GM12878 (cell line): ENCODE measurements around the gene EIF2B4. TPM values are rescaled to one million over a fixed set of nuclear protein-coding genes. Genes with fewer than 3 reads are reported as not detected.

Experiments used
- ATF2 ChIP-seq: IDR thresholded peaks from 2 replicates; pipeline ENCODE4 v1.6.1; 2012; ENCODE audit warnings: low read length, inconsistent platforms
- BCLAF1 ChIP-seq: fragments of 450-650 bp; IDR thresholded peaks from 2 replicates; pipeline ENCODE4 v1.6.1; 2017; ENCODE audit warnings: antibody characterized with exemption, mild to moderate bottlenecking, moderate library complexity
- EP300 ChIP-seq, 2 experiments: fragments of 150-350 bp in 1 of 2; IDR thresholded peaks; 2 replicates each; pipeline ENCODE4 v1.6.1; 2011 to 2012; ENCODE audit warnings: low read depth in 2 of 2, low read length in 2 of 2, borderline replicate concordance in 1 of 2, improper control_type of control experiment in 1 of 2, inconsistent platforms in 1 of 2; ENCODE audit not compliant: control insufficient read depth in 1 of 2
- EZH2 ChIP-seq: IDR thresholded peaks from 2 replicates; pipeline ENCODE4 v1.6.1; 2012; ENCODE audit warnings: low read depth, mild to moderate bottlenecking, control low read depth, inconsistent platforms, low read length, borderline replicate concordance; ENCODE audit not compliant: control insufficient read depth
- GABPA ChIP-seq: IDR thresholded peaks from 2 replicates; pipeline ENCODE4 v1.6.1; 2014; ENCODE audit warnings: antibody characterized with exemption, low read depth, mild to moderate bottlenecking, inconsistent platforms
- LARP7 ChIP-seq: fragments of 450-650 bp; IDR thresholded peaks from 2 replicates; pipeline ENCODE4 v1.6.1; 2017; ENCODE audit warnings: mild to moderate bottlenecking
- MXI1 ChIP-seq: fragments of 150-350 bp; IDR thresholded peaks from 2 replicates; pipeline ENCODE4 v1.6.1; 2011; ENCODE audit warnings: low read depth, mild to moderate bottlenecking, inconsistent platforms, low read length, improper control_type of control experiment
- NFYB ChIP-seq: IDR thresholded peaks from 2 replicates; pipeline ENCODE4 v1.6.1; 2011; ENCODE audit warnings: low read depth, mild to moderate bottlenecking, low read length, improper control_type of control experiment, moderate library complexity; ENCODE audit not compliant: insufficient read depth
- PML ChIP-seq: IDR thresholded peaks from 2 replicates; pipeline ENCODE4 v1.6.1; 2012; ENCODE audit warnings: low read length, inconsistent platforms
- POLR2A ChIP-seq: IDR thresholded peaks from 2 replicates; pipeline ENCODE4 v1.6.1; 2011; ENCODE audit warnings: low read depth, mild to moderate bottlenecking, low read length
- POU2F2 ChIP-seq: IDR thresholded peaks from 3 replicates; pipeline ENCODE4 v1.6.1; 2011; ENCODE audit warnings: low read depth, mild to moderate bottlenecking, low read length, borderline replicate concordance
- SIN3A ChIP-seq: IDR thresholded peaks from 2 replicates; pipeline ENCODE4 v1.6.1; 2012; ENCODE audit warnings: low read depth, low read length, improper control_type of control experiment
- SKIL ChIP-seq: fragments of 450-650 bp; IDR thresholded peaks from 2 replicates; pipeline ENCODE4 v1.6.1; 2017; ENCODE audit warnings: mild to moderate bottlenecking, low read depth, inconsistent platforms; ENCODE audit not compliant: poor library complexity, severe bottlenecking
- SREBF1 ChIP-seq: IDR thresholded peaks from 2 replicates; pipeline ENCODE4 v1.6.1; 2012; ENCODE audit warnings: mild to moderate bottlenecking, low read length
- TAF1 ChIP-seq: IDR thresholded peaks from 2 replicates; pipeline ENCODE4 v1.6.1; 2011; ENCODE audit warnings: mild to moderate bottlenecking, low read depth, low read length, borderline replicate concordance
- TBL1XR1 ChIP-seq: IDR thresholded peaks from 2 replicates; pipeline ENCODE4 v1.6.1; 2012; ENCODE audit warnings: low read depth, low read length, improper control_type of control experiment
- YY1 ChIP-seq: IDR thresholded peaks from 2 replicates; pipeline ENCODE4 v1.6.1; 2011; ENCODE audit warnings: low read depth, mild to moderate bottlenecking, low read length
- ZBTB40 ChIP-seq: fragments of 450-650 bp; IDR thresholded peaks from 2 replicates; pipeline ENCODE4 v1.6.1; 2016; ENCODE audit warnings: mild to moderate bottlenecking, moderate library complexity, borderline replicate concordance
- polyA plus RNA-seq, 11 experiments: library from polyadenylated mRNA; depleted of rRNA in 4 of 11; unstranded in 6 of 11; stranded (reverse) in 5 of 11; fragments of >200 nt; fragmentation: Nextera tagmentation in 4 of 11; fragmentation: Illumina TruSeq in 1 of 11; extraction: Ambion mirVana in 4 of 11; extraction: Trizol in 1 of 11; gene quantifications; 1 replicate in 1 of 11; 2 replicates in 10 of 11; pipeline versions ENCODE4 v1.2.1 to v1.2.3, GENCODE V29; 2011 to 2016; ENCODE audit warnings: inconsistent platforms in 2 of 11, missing spikeins in 2 of 11, low read depth in 1 of 11
- total RNA-seq, 4 experiments: library from RNA; depleted of rRNA in 3 of 4; stranded (reverse); fragments of >200 nt in 3 of 4; fragmentation: Illumina TruSeq in 1 of 4; extraction: Trizol in 1 of 4; gene quantifications; 2 replicates each; pipeline versions ENCODE4 v1.2.1 to v1.2.3, GENCODE V29; 2013 to 2021

Gene EIF2B4
- total and polyA plus RNA-seq, 10 of the 15 experiments (the other 5 are each of a cell fraction or from before 2014, with no cell fraction given) = 13.4 to 53.9 (median 27.5) TPM

GRCh38 chr2:27380626-27381545 lies 10.7 kb upstream of the EIF2B4 start, which contains the start of gene ZNF513 (continued):
- TF ChIP-seq TBL1XR1 (peak; percentile 29; the same call in 1 of the 2 replicates), SREBF1 (peak; percentile 86), SKIL (no peak), GABPA (peak; percentile 94), BCLAF1 (peak; percentile 84), POU2F2 (peak; percentile 55; the same call in 1 of the 3 replicates), MXI1 (peak; percentile 52; the same call in 1 of the 2 replicates), ZBTB40 (peak; percentile 93), NFYB (peak; percentile 93), TAF1 (peak; percentile 48; the same call in 1 of the 2 replicates), YY1 (peak; percentile 89), SIN3A (0 out of 2 replicates have a peak, but pooled peaks have one; percentile 62), POLR2A (peak; percentile 91), LARP7 (peak; percentile 85), PML (no peak), ATF2 (no peak), EP300 (IDR thresholded peaks at IDR 0.05; ENCODE audit: borderline replicate concordance in 1 of 2, control insufficient read depth in 1 of 2, low read depth in 2 of 2, low read length in 2 of 2) (no peak), EZH2 (no peak)
